ENCODE measurements around the gene SLIRP.
"Not testable (repeated sequence)": the region's sequence is repeated elsewhere in the genome, so short reads cannot be mapped to it uniquely, and the experiment has no call there.

The SLIRP gene

GRCh38 chr14:77746064-77746702, 38.3 kb downstream of the SLIRP start:
- DNase-seq (ENCODE audit: low read depth in 2 of 2), result no peak

GRCh38 chr14:77747425-77747824, 39.5 kb downstream of the SLIRP start:
- DNase-seq (ENCODE audit: low read depth in 2 of 2), result not testable (repeated sequence)

GRCh38 chr14:77752266-77752665, 44.4 kb downstream of the SLIRP start:
- DNase-seq (ENCODE audit: low read depth in 2 of 2), result no peak

GRCh38 chr14:77752799-77753516, 45.1 kb downstream of the SLIRP start:
- no peak for DNase-seq (ENCODE audit: low read depth in 2 of 2)

GRCh38 chr14:77760381-77761204, 52.7 kb downstream of the SLIRP start, which contains the start of gene SNW1:
Gene SNW1 (minus strand): TSS chr14:77761156. CDS start chr14:77761127, 29 bp downstream.
- DNase-seq (ENCODE audit: low read depth in 2 of 2), result peak; percentile 86 to 90

GRCh38 chr14:77761205-77761931, 53.5 kb downstream of the SLIRP start:
- DNase-seq (ENCODE audit: low read depth in 2 of 2), result no peak

GRCh38 chr14:77763316-77763715, 55.4 kb downstream of the SLIRP start:
- no peak for DNase-seq (ENCODE audit: low read depth in 2 of 2)

- DNase-seq (ENCODE audit: low read depth in 2 of 2), result no peak
Measured at GRCh38 chr14:77763978-77764377, 56.1 kb downstream of the SLIRP start.
